Kidney capillary endothelial cell (primary cell): Measurements from ENCODE around the gene HS1BP3.

Experiments
- DNase-seq: peaks from one replicate; pipeline ENCODE4 v3.0.0-alpha.2; 2018; ENCODE audit warnings: low spot score

Gene HS1BP3

DNA sequence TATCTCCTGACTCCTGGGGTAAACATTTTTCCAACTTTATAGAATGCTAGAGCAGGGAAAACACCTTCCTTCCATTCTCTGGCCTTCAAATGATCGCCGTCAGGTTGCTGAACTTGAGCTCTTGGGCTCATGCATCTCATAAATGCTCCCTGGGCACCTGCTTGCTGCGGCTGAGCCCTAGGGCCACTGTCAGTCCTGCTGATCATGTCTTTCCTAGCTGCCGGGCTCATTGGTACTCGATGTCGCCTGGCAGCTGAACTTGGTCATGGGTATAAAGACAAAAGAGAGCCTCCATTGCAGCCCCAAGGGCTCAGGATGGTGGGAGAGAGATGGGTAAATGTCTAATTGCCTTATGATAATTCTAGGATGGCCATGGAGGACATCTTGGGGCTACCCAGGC lies 80.6 kb downstream of the HS1BP3 start:
- no peak for DNase-seq

DNA sequence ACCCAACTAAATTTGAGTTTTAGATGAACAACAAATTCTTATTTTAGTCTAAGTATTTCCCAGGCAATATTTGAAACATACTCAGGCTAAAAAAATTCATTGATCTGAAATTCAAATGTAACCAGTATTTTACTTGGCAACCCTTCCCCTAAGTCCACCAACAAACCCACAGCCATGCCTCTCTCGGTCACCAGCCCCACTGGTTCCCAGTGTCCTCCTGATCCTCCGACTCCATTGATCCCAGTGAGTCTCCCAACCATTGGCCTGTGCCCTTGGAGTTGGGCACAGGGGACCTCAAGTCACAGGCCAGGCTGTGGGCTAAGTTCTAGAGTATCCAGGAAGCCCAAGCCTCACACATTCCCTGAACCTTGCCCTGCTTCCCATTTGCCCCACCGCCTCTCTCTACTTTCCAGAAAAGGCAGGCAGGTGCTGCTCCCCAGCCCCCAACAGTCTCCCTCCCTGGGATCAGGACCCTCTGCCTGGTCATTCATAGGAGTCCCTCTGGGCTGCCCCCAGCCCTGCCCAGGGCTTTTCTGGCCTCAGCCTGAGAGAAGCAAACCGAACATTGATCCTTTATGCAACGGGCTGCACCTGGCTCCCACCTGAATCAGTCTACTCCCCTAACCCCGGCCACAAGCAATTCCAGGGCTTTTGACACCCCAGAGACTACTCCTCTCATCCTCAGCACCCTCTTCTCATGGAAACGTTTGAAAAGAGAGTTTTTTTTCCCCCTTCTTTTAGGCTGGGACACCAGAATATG lies 81.3 kb downstream of the HS1BP3 start:
- DNase-seq = no peak

DNA sequence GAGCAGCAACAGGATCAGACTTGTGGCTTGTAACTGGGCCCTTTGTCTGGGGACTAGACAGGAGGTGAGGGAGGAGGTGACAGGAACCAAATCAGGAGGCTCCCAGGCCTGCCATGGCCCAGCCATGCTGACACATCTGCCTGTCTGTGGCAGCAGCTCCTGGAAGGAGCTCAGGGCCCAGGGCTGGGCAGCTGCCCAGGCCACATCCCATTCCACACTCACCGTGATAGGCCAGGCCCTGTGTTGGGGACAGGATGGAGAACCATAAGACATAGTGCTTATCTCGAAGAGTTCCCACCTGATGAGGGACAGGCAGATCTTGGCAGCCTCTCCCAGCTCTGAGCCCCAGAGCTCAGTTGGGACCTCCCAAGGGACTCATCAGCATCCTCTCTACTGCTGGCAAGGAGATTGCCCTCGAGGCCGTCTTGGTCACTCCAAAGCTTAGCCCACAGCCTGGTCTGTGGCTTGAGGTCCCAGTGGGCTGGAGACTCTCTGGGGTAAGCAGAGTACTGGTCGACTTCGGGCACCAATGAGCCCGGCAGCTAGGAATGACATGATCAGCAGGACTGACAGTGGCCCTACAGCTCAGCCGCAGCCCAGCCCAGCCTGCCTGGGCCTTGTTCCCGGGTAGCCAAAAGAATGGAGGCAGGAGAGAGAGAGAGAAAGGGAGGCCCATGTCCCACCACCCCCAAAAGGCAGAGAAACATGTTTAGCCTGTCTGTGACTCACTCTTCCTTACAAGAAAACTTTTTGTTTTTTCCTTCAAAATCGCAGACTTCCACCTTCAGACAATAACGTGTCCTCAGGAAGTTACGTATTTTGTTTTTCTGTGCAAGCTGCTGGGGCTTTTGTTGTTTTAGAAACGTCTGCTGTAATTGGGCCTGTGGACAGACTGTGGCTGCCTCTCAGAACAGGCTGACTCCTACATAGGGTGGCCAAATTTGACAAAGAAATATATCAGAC lies 82.1 kb downstream of the HS1BP3 start:
- DNase-seq = peak; percentile 96

DNA sequence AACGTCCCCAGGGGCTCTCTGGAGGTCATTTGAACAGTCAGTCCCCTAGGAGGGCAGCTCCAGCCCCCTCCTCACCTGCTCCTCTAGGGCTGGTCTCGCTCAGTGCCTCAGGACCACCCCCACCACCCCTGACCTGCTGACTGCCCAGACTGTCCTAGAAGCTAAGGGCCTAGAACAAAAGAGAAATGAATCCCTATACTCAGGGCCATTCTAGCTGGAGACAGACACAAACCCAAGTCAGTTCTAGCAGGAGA lies 83.0 kb downstream of the HS1BP3 start:
- no peak for DNase-seq
